Lower leg skin (tissue), 3 donors: ENCODE measurements around the gene DNAH8.

ENCODE experiments used
- CTCF ChIP-seq, 3 donors: fragments of 450-650 bp; IDR thresholded peaks; one replicate each; pipeline ENCODE4 v1.5.1; 2016; ENCODE audit warnings: antibody characterized with exemption in 3 of 3, mild to moderate bottlenecking in 3 of 3, moderate library complexity in 2 of 3
- POLR2A ChIP-seq, 2 donors: fragments of 450-650 bp; IDR thresholded peaks; one replicate each; pipeline ENCODE4 v1.6.1; 2016 to 2017; ENCODE audit warnings: antibody characterized with exemption in 2 of 2, mild to moderate bottlenecking in 1 of 2, moderate library complexity in 1 of 2

GRCh38 chr6:38783443-38784228 lies 68.5 kb downstream of the DNAH8 start:
- TF ChIP-seq CTCF (IDR thresholded peaks at IDR 0.05) (no peak), POLR2A (IDR thresholded peaks at IDR 0.05) (no peak)
